Astrocyte (in vitro differentiated cells and primary cell): Measurements from ENCODE around the gene A4GNT. TPM values are rescaled to one million over a fixed set of nuclear protein-coding genes. Genes with fewer than 3 reads are reported as not detected.
"Not testable (repeated sequence)": the region's sequence is repeated elsewhere in the genome, so short reads cannot be mapped to it uniquely, and the experiment has no call there.

ENCODE experiments used
- DNase-seq: peaks from one replicate; pipeline ENCODE4 v3.0.0-alpha.2; 2010; ENCODE audit warnings: low read depth
- FAIRE-seq: peaks from 2 replicates; lab custom pipeline; 2011; peaks lifted over from hg19 to GRCh38; lab: Jason Lieb, UNC
- H2AFZ ChIP-seq: 2 replicates; pipeline ENCODE4 v1.6.0; 2012; ENCODE audit warnings: low read depth, low read length, inconsistent platforms
- H3K27ac ChIP-seq: 2 replicates; pipeline ENCODE4 v1.5.1; 2011; ENCODE audit warnings: low read depth, low read length, inconsistent platforms
- H3K27me3 ChIP-seq: 2 replicates; pipeline ENCODE4 v1.6.0; 2011; ENCODE audit warnings: low read length, inconsistent platforms; ENCODE audit not compliant: insufficient read depth
- H3K36me3 ChIP-seq: 2 replicates; pipeline ENCODE4 v1.5.1; 2011; ENCODE audit warnings: low read length, inconsistent platforms; ENCODE audit not compliant: insufficient read depth
- H3K4me1 ChIP-seq: 2 replicates; pipeline ENCODE4 v1.5.1; 2011; ENCODE audit warnings: low read length, inconsistent platforms; ENCODE audit not compliant: insufficient read depth
- H3K4me2 ChIP-seq: 2 replicates; pipeline ENCODE4 v1.6.0; 2012; ENCODE audit warnings: low read length, inconsistent platforms
- H3K4me3 ChIP-seq: 2 replicates; pipeline ENCODE4 v1.5.1; 2011; ENCODE audit warnings: low read depth, mild to moderate bottlenecking, low read length, inconsistent platforms; ENCODE audit not compliant: insufficient read depth
- H3K79me2 ChIP-seq: 2 replicates; pipeline ENCODE4 v1.6.0; 2012; ENCODE audit warnings: mild to moderate bottlenecking, low read length, inconsistent platforms; ENCODE audit not compliant: insufficient read depth
- H3K9ac ChIP-seq: 2 replicates; pipeline ENCODE4 v1.6.0; 2012; ENCODE audit warnings: mild to moderate bottlenecking, low read length, inconsistent platforms
- H3K9me3 ChIP-seq: 2 replicates; pipeline ENCODE4 v1.5.1; 2012; ENCODE audit warnings: low read depth, mild to moderate bottlenecking, low read length, inconsistent platforms; ENCODE audit not compliant: insufficient read depth
- H4K20me1 ChIP-seq: 2 replicates; pipeline ENCODE4 v1.6.0; 2012; ENCODE audit warnings: low read length, inconsistent platforms; ENCODE audit not compliant: insufficient read depth
- H3K27ac Mint-ChIP-seq: one replicate; pipeline ENCODE4 v1.8.0; 2021; ENCODE audit warnings: mild to moderate bottlenecking, mixed read lengths; ENCODE audit not compliant: unreplicated experiment
- H3K27me3 Mint-ChIP-seq: one replicate; pipeline ENCODE4 v1.8.0; 2021; ENCODE audit warnings: low read depth, mixed read lengths; ENCODE audit not compliant: unreplicated experiment
- H3K36me3 Mint-ChIP-seq: one replicate; pipeline ENCODE4 v1.8.0; 2021; ENCODE audit warnings: low read depth, mixed read lengths; ENCODE audit not compliant: unreplicated experiment
- H3K4me1 Mint-ChIP-seq: one replicate; pipeline ENCODE4 v1.8.0; 2021; ENCODE audit warnings: low read depth, mixed read lengths; ENCODE audit not compliant: unreplicated experiment
- H3K4me3 Mint-ChIP-seq: one replicate; pipeline ENCODE4 v1.8.0; 2021; ENCODE audit warnings: mild to moderate bottlenecking, moderate library complexity, mixed read lengths; ENCODE audit not compliant: unreplicated experiment
- H3K9me3 Mint-ChIP-seq: one replicate; pipeline ENCODE4 v1.8.0; 2021; ENCODE audit warnings: mild to moderate bottlenecking, mixed read lengths; ENCODE audit not compliant: unreplicated experiment
- CTCF ChIP-seq: IDR thresholded peaks from 2 replicates; pipeline ENCODE4 v1.5.1; 2011; ENCODE audit warnings: low read depth, mild to moderate bottlenecking, inconsistent platforms, low read length, moderate library complexity; ENCODE audit not compliant: insufficient read depth
- EZH2 ChIP-seq: IDR thresholded peaks from 2 replicates; pipeline ENCODE4 v1.6.1; 2012; ENCODE audit warnings: mild to moderate bottlenecking, low read length, inconsistent platforms; ENCODE audit not compliant: insufficient read depth
- total RNA-seq: library from RNA; stranded (reverse); gene quantifications from 2 replicates; pipeline ENCODE4 v1.2.1, GENCODE V29; 2021

Gene A4GNT
- total RNA-seq, 1 donor from 2014 or later, result not detected

GRCh38 chr3:138154534-138154933, 22.3 kb upstream of the A4GNT start:
- no peak for FAIRE-seq
- H3K79me2 ChIP-seq, result no peaks in the 10 kb centered on the region
- Mint-ChIP-seq H3K27ac (no peak overlapping the region), H3K27me3 (peaks cover 1% of the 10 kb centered on the region), H3K36me3 (no peaks in the 10 kb centered on the region), H3K4me1 (no peaks in the 10 kb centered on the region), H3K4me3 (no peak overlapping the region), H3K9me3 (peaks cover 5% of the 10 kb centered on the region)
- H3K27me3 ChIP-seq, result no peaks in the 10 kb centered on the region
- no peaks in the 10 kb centered on the region for H3K36me3 ChIP-seq
- TF ChIP-seq EZH2, result no peak
- no peak for TF ChIP-seq CTCF
- no peaks in the 10 kb centered on the region for H4K20me1 ChIP-seq
- H3K9ac ChIP-seq, result no peak overlapping the region
- no peak overlapping the region for H2AFZ ChIP-seq
- no peaks in the 10 kb centered on the region for H3K9me3 ChIP-seq
- no peak overlapping the region for H3K4me2 ChIP-seq
- H3K4me1 ChIP-seq, result no peaks in the 10 kb centered on the region
- no peak overlapping the region for H3K27ac ChIP-seq
- no peak for DNase-seq
- H3K4me3 ChIP-seq, result no peak overlapping the region

GRCh38 chr3:138148503-138148902, 16.3 kb upstream of the A4GNT start:
- TF ChIP-seq EZH2, result no peak
- H3K4me3 Mint-ChIP-seq, result no peak overlapping the region
- H3K36me3 Mint-ChIP-seq, result no peaks in the 10 kb centered on the region
- H3K4me1 Mint-ChIP-seq, result no peaks in the 10 kb centered on the region
- H3K27me3 Mint-ChIP-seq, result peaks cover under 1% of the 10 kb centered on the region
- DNase-seq (no peak), FAIRE-seq (no peak)
- H3K36me3 ChIP-seq, result no peaks in the 10 kb centered on the region
- H3K79me2 ChIP-seq, result no peaks in the 10 kb centered on the region
- H3K27ac Mint-ChIP-seq, result no peak overlapping the region
- no peaks in the 10 kb centered on the region for H4K20me1 ChIP-seq
- H3K4me3 ChIP-seq, result no peak overlapping the region
- H3K27ac ChIP-seq, result no peak overlapping the region
- H3K9me3 Mint-ChIP-seq, result no peaks in the 10 kb centered on the region
- H3K27me3 ChIP-seq, result no peaks in the 10 kb centered on the region
- H3K9me3 ChIP-seq, result no peaks in the 10 kb centered on the region
- H2AFZ ChIP-seq, result no peak overlapping the region
- no peak overlapping the region for H3K4me2 ChIP-seq
- H3K4me1 ChIP-seq, result no peaks in the 10 kb centered on the region
- H3K9ac ChIP-seq, result no peak overlapping the region

- H3K9ac ChIP-seq, H3K9me3 Mint-ChIP-seq, H3K4me2 ChIP-seq, FAIRE-seq, H3K27ac Mint-ChIP-seq, H3K4me3 Mint-ChIP-seq, H3K4me3 ChIP-seq, H3K36me3 ChIP-seq, H4K20me1 ChIP-seq, H3K4me1 Mint-ChIP-seq, H3K4me1 ChIP-seq, H3K9me3 ChIP-seq, DNase-seq, H3K27me3 ChIP-seq, H3K27me3 Mint-ChIP-seq, H3K27ac ChIP-seq, H3K36me3 Mint-ChIP-seq, H2AFZ ChIP-seq, H3K79me2 ChIP-seq: not testable (repeated sequence)
Measured at GRCh38 chr3:138142181-138142580, 10.0 kb upstream of the A4GNT start.

GRCh38 chr3:138140940-138141339, 8.8 kb upstream of the A4GNT start:
- Mint-ChIP-seq H3K4me1 (peaks cover 10% of the 10 kb centered on the region), H3K27ac (no peak overlapping the region), H3K36me3 (no peaks in the 10 kb centered on the region), H3K9me3 (no peaks in the 10 kb centered on the region), H3K27me3 (no peaks in the 10 kb centered on the region), H3K4me3 (no peak overlapping the region)
- H3K9ac ChIP-seq, result no peak overlapping the region
- H3K4me2 ChIP-seq, result no peak overlapping the region
- H3K36me3 ChIP-seq, result no peaks in the 10 kb centered on the region
- H3K27ac ChIP-seq, result no peak overlapping the region
- no peak for TF ChIP-seq CTCF
- TF ChIP-seq EZH2, result no peak
- no peaks in the 10 kb centered on the region for H3K9me3 ChIP-seq
- DNase-seq (no peak), FAIRE-seq (no peak)
- no peak overlapping the region for H3K4me3 ChIP-seq
- H2AFZ ChIP-seq, result no peak overlapping the region
- H3K4me1 ChIP-seq, result no peaks in the 10 kb centered on the region
- H4K20me1 ChIP-seq, result no peaks in the 10 kb centered on the region
- H3K27me3 ChIP-seq, result no peaks in the 10 kb centered on the region
- no peaks in the 10 kb centered on the region for H3K79me2 ChIP-seq
